Endodermal cell (in vitro differentiated cells): ENCODE data around the gene SH3GLB1. TPM values are rescaled to one million over a fixed set of nuclear protein-coding genes. Genes with fewer than 3 reads are reported as not detected.

Experiments used
- DNase-seq: peaks from one replicate; pipeline ENCODE4 v3.0.0-alpha.2; 2017
- H3K27ac ChIP-seq: 2 replicates; pipeline ENCODE4 v1.5.1; 2013; ENCODE audit warnings: mild to moderate bottlenecking, low read depth, low read length, moderate library complexity
- H3K27me3 ChIP-seq: 2 replicates; pipeline ENCODE4 v1.6.1; 2013; ENCODE audit warnings: mild to moderate bottlenecking, low read length, moderate library complexity; ENCODE audit not compliant: insufficient read depth, control insufficient read depth, poor library complexity, severe bottlenecking
- H3K36me3 ChIP-seq: 2 replicates; pipeline ENCODE4 v1.7.0; 2013; ENCODE audit warnings: mild to moderate bottlenecking, low read length, moderate library complexity; ENCODE audit not compliant: control insufficient read depth, insufficient read depth
- H3K4me1 ChIP-seq: one replicate; pipeline ENCODE4 v1.7.0; 2013; ENCODE audit warnings: low read length; ENCODE audit not compliant: control insufficient read depth, insufficient read depth
- H3K4me3 ChIP-seq: 2 replicates; pipeline ENCODE4 v1.5.1; 2013; ENCODE audit warnings: mild to moderate bottlenecking, low read length, moderate library complexity
- H3K9ac ChIP-seq: 2 replicates; pipeline ENCODE4 v1.6.1; 2013; ENCODE audit warnings: mild to moderate bottlenecking, low read length, moderate library complexity; ENCODE audit not compliant: poor library complexity, severe bottlenecking; ENCODE audit errors: extremely low read depth
- H3K9me3 ChIP-seq: 2 replicates; pipeline ENCODE4 v1.6.1; 2013; ENCODE audit warnings: mild to moderate bottlenecking, low read length, moderate library complexity; ENCODE audit not compliant: control insufficient read depth
- H3K27ac Mint-ChIP-seq: 2 replicates; pipeline ENCODE4 v1.8.0; 2020; ENCODE audit warnings: mixed read lengths
- H3K27me3 Mint-ChIP-seq: 2 replicates; pipeline ENCODE4 v1.8.0; 2021; ENCODE audit warnings: mild to moderate bottlenecking, mixed read lengths; ENCODE audit not compliant: insufficient read depth
- H3K36me3 Mint-ChIP-seq: 2 replicates; pipeline ENCODE4 v1.8.0; 2020; ENCODE audit warnings: low read depth, mixed read lengths
- H3K4me1 Mint-ChIP-seq: 2 replicates; pipeline ENCODE4 v1.8.0; 2020; ENCODE audit warnings: mixed read lengths
- H3K4me3 Mint-ChIP-seq: 2 replicates; pipeline ENCODE4 v1.8.0; 2020; ENCODE audit warnings: mild to moderate bottlenecking, moderate library complexity, mixed read lengths
- H3K9me3 Mint-ChIP-seq: 2 replicates; pipeline ENCODE4 v1.8.0; 2020; ENCODE audit warnings: mild to moderate bottlenecking, mixed read lengths
- WGBS, 2 experiments: methylation state at CpG; one replicate each; pipeline versions ENCODE4 v1.1.5 to v1.1.7; 2013; ENCODE audit warnings: missing lambda C conversion rate in 2 of 2, mixed read lengths in 1 of 2; ENCODE audit not compliant: insufficient coverage in 1 of 2, insufficient read length in 1 of 2; 5-methylcytosine and 5-hydroxymethylcytosine counted together
- total RNA-seq, 2 donors: library from RNA; stranded (reverse); fragmentation: NEBNext Ultra II Directional in 1 of 2; extraction: Animal tissue kit (Norgen Biotek cat#: 25700) in 1 of 2; gene quantifications; 2 replicates in 1 of 2; 3 replicates in 1 of 2; pipeline ENCODE4 v1.2.1, GENCODE V29; 2021
- TF ChIP-seq, protein P1 (sequence below): fragments of 200-600 bp; sonication (generic); conservative IDR thresholded peaks from 2 replicates; pipeline ENCODE4 v1.5.0; 2021; ENCODE audit warnings: antibody characterized with exemption, mild to moderate bottlenecking

Gene SH3GLB1
- total RNA-seq, 2 donors from 2014 or later: 52.5 to 64.8 TPM

DNA sequence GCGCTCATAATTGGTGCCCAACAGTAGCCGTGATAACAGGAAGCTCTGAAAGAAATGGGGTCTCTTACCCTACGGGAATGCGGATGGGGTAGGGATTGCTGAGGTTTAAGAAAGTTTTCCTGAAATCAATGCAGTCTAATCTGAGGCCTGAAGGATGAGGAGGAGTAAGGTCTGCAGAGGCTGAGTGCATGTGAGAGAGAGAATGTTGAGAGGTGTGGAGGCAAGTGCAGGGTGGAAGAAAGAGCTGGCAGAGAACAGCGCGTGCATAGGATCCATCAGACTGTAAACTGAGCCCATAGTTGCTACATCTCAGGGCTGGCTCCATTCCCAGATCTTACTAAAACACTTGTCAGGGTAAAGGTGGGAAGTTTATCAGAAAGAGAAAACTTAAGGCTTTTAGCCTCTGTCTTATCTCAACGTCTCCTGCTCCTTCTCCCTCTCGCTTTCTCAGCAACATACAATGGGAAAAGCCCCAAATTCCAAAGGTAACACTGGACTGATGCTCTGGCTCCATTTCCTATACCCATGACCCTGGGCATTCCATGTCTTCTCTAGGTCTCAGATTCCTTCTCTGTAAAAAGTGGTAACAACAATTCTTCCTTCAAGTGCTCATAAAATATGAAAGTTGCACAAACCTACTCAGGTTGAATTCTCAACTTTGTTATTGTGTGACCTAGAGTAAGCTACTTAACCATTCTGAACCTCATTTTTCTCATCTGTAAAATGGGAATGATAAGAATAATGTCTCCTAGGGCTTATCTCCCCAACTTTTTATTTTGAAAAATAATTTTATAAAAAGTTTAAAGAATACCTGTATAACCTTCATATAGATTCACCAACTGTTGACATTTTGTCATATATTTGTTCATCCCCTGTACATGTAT lies 75.2 kb downstream of the SH3GLB1 start:
- H3K4me3 Mint-ChIP-seq: no peak overlapping the region
- Histone ChIP-seq H3K27ac (no peak overlapping the region), H3K4me1 (peaks cover 16% of the 10 kb centered on the region), H3K27me3 (no peaks in the 10 kb centered on the region), H3K36me3 (no peaks in the 10 kb centered on the region), H3K9ac (no peak overlapping the region), H3K4me3 (no peak overlapping the region), H3K9me3 (no peaks in the 10 kb centered on the region)
- peaks cover 38% of the 10 kb centered on the region for H3K4me1 Mint-ChIP-seq
- no peaks in the 10 kb centered on the region for H3K27me3 Mint-ChIP-seq
- no peaks in the 10 kb centered on the region for H3K9me3 Mint-ChIP-seq
- WGBS, 2 experiments: 83 to 90% methylated on average over 6 to 8 of the region's 8 CpGs
- no peaks in the 10 kb centered on the region for H3K36me3 Mint-ChIP-seq
- DNase-seq: no peak
- H3K27ac Mint-ChIP-seq: no peak overlapping the region
- TF ChIP-seq, protein P1, sequence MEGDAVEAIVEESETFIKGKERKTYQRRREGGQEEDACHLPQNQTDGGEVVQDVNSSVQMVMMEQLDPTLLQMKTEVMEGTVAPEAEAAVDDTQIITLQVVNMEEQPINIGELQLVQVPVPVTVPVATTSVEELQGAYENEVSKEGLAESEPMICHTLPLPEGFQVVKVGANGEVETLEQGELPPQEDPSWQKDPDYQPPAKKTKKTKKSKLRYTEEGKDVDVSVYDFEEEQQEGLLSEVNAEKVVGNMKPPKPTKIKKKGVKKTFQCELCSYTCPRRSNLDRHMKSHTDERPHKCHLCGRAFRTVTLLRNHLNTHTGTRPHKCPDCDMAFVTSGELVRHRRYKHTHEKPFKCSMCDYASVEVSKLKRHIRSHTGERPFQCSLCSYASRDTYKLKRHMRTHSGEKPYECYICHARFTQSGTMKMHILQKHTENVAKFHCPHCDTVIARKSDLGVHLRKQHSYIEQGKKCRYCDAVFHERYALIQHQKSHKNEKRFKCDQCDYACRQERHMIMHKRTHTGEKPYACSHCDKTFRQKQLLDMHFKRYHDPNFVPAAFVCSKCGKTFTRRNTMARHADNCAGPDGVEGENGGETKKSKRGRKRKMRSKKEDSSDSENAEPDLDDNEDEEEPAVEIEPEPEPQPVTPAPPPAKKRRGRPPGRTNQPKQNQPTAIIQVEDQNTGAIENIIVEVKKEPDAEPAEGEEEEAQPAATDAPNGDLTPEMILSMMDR: no peak

- H3K4me1 Mint-ChIP-seq: peaks cover 21% of the 10 kb centered on the region
These were observed 78.1 kb downstream of the SH3GLB1 start for GRCh38 chr1:86782482-86782881.

GRCh38 chr1:86787621-86788020 lies 83.2 kb downstream of the SH3GLB1 start:
- TF ChIP-seq, protein P1: no peak
- Histone ChIP-seq H3K36me3 (no peaks in the 10 kb centered on the region), H3K4me1 (peaks cover 4% of the 10 kb centered on the region), H3K4me3 (no peak overlapping the region), H3K9ac (no peak overlapping the region), H3K27me3 (no peaks in the 10 kb centered on the region), H3K27ac (no peak overlapping the region), H3K9me3 (peaks cover 5% of the 10 kb centered on the region)
- Mint-ChIP-seq H3K27ac (no peak overlapping the region), H3K27me3 (no peaks in the 10 kb centered on the region), H3K4me1 (peaks cover 4% of the 10 kb centered on the region), H3K36me3 (no peaks in the 10 kb centered on the region), H3K4me3 (no peak overlapping the region), H3K9me3 (peaks cover 4% of the 10 kb centered on the region)
- no peak for DNase-seq

More at GRCh38 chr1:86782482-86782881, 78.1 kb downstream of the SH3GLB1 start:
- H3K27ac ChIP-seq: no peak overlapping the region
- Mint-ChIP-seq H3K36me3 (no peaks in the 10 kb centered on the region), H3K9me3 (peaks cover 4% of the 10 kb centered on the region), H3K4me3 (no peak overlapping the region), H3K27ac (no peak overlapping the region), H3K27me3 (no peaks in the 10 kb centered on the region)
- H3K27me3 ChIP-seq: no peaks in the 10 kb centered on the region
- H3K36me3 ChIP-seq: no peaks in the 10 kb centered on the region
- no peak for DNase-seq
- H3K4me3 ChIP-seq: no peak overlapping the region
- no peaks in the 10 kb centered on the region for H3K4me1 ChIP-seq
- no peak overlapping the region for H3K9ac ChIP-seq
- peaks cover 5% of the 10 kb centered on the region for H3K9me3 ChIP-seq
- TF ChIP-seq, protein P1: no peak
